D721Med (cell line): ENCODE measurements around the gene SLC7A6.

ENCODE experiments used
- DNase-seq: peaks from one replicate; pipeline ENCODE4 v3.0.0; 2011; ENCODE audit warnings: low spot score; ENCODE audit not compliant: insufficient read length
- FAIRE-seq: peaks from 2 replicates; lab custom pipeline; 2011; peaks lifted over from hg19 to GRCh38; lab: Jason Lieb, UNC
- CTCF ChIP-seq: IDR thresholded peaks from 2 replicates; pipeline ENCODE4 v1.5.1; 2012; ENCODE audit warnings: mild to moderate bottlenecking, control low read depth; ENCODE audit not compliant: insufficient read depth; ENCODE audit errors: missing control alignments

The SLC7A6 gene

GRCh38 chr16:68275611-68276191, 11.4 kb downstream of the SLC7A6 start:
- no peak for TF ChIP-seq CTCF
- no peak for FAIRE-seq
- no peak for DNase-seq

- FAIRE-seq (no peak), DNase-seq (no peak)
- TF ChIP-seq CTCF = no peak
These were observed 11.9 kb downstream of the SLC7A6 start for GRCh38 chr16:68276223-68276622.

GRCh38 chr16:68279726-68280558, 15.6 kb downstream of the SLC7A6 start:
- no peak for FAIRE-seq
- no peak for TF ChIP-seq CTCF

DNA sequence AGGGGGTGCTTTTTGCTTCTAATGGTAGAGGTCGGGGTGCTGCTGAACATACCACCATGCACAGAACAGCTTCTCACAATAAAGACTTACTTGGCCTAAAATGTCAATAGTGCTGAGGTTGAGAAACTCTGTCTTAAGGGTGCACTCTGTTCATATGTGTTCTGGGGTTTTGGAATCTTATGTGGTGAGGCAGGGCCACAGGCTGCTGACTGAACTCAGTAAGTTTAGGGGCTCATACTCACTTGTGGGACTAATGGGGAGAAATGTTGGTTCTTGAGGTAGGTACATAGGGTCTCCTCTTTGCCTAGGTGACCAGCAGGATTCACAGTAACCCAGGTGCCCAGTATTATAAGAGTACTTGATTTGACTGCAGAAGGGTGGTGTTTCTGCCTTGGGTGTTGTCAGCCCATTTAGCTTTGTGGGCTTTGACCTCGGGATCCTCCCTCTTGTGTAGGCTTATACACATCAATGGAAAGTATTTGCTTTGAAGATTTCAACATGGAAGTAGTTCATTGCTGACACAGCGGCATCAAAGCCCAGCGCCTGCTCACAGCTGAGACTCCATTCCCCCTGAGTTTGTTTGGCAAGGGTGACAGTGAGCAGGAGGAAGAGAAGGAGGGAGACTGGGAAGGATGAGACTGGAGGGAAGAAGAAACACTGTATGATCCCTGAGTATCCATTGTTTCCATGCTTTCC, 17.2 kb downstream of the SLC7A6 start:
- TF ChIP-seq CTCF = no peak
- DNase-seq = no peak

More at GRCh38 chr16:68279726-68280558, 15.6 kb downstream of the SLC7A6 start:
- DNase-seq = no peak

GRCh38 chr16:68282064-68282452, 17.7 kb downstream of the SLC7A6 start:
- no peak for FAIRE-seq
- no peak for TF ChIP-seq CTCF
- DNase-seq = no peak

More for the DNA sequence above, 17.2 kb downstream of the SLC7A6 start:
- FAIRE-seq = no peak

DNA sequence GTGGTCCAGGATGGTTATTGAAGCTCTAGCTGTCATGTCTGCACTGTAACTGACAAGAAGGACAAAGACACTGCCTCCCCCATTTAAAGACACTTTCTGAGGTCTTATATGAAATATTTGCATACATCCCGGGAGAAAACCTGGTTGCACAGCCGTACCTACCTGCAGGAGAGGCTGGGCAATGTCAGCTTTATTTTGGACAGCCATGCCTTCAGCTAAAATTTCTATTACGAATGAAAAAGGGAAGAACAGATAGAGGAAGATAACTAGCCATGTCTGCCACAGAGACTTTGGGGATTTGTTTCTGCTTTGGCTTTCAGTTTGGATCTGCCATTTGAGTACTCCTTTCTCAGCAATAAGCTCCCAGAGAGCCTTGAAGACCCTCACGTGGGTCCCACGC, 19.0 kb downstream of the SLC7A6 start:
- FAIRE-seq (no peak), DNase-seq (no peak)
- TF ChIP-seq CTCF = no peak
